GM19240 (cell line): ENCODE results near the gene GHRHR.

Source experiments
- DNase-seq: peaks from one replicate; pipeline ENCODE4 v3.0.0; 2011; ENCODE audit warnings: low spot score; ENCODE audit not compliant: insufficient read length

The GHRHR gene

DNA sequence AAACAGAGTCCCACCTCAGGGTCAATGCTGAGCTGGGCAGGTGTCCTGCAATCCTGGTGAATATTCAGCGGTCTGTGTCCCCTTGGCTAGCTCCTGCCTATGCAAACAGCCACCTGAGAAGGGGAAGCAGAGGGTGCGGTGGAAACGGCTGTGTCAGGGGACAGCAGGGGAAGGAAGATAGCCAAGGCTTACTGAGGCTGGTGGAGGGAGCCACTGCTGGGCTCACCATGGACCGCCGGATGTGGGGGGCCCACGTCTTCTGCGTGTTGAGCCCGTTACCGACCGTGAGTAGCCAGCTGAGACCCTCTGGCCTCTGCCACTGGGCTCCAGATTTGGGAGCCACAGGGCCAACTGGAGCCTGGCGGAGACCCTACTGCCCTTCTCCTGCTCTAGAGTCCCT lies at the start of gene GHRHR:
Gene GHRHR (plus strand): TSS at position 112 of the 400 bp plus-strand sequence. CDS start 116 bp downstream, at position 228.
- no peak for DNase-seq

- no peak for DNase-seq
Observed at GRCh38 chr7:30914596-30914995, 49.2 kb upstream of the GHRHR start.

DNA sequence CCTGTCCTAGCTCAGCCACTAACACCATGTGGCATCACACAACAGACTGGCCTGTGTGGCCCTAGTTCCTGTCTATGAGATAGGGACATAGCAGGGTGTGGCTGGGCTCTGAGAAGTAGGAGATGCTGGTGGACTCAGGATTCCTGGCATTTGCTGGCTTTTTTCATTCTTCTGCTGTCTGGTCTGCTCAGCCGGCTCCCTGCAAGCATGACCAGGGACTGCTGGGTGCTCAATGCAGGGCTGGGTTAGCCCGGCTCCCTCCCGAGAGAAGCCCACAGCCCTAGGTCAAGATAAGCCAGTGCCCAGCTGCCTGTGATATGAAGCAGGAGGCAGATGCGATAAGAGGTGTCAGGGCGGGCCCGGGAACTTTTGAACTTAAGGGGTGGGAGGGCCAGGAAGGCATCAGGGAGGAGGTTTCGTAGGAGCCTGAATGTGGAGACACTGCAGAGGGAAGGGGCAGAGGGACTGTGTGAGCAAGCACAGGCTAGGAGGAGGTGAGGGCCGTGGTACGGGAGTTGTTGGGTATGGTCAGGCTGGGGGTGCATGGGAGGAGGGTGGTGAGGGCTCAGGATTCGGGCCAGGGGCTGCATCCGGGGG lies 48.6 kb upstream of the GHRHR start:
- no peak for DNase-seq

DNA sequence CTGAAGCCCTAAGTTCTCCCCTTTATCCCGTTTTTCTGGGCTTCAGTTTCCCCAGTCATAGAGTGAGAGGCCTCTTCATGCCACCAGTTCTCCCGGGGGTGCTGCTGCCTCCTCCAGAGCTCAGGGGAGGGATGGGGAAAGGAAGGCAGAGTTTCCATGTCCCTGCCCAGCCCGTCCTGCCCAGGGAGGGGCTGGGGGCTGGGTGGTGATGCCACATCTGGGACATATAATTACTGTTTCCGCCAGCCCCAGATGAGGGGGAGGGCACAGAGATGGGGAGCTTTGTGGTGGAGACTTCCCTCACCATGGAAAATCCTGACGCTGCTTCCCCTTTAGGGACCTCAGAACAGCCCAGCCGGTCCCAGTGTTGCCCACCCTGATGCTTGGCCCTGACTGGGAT lies 48.0 kb upstream of the GHRHR start:
- DNase-seq: no peak

- DNase-seq: no peak
Observed at GRCh38 chr7:30916255-30916654, 47.5 kb upstream of the GHRHR start.

- no peak for DNase-seq
Observed at GRCh38 chr7:30916767-30917166, 47.0 kb upstream of the GHRHR start.

DNA sequence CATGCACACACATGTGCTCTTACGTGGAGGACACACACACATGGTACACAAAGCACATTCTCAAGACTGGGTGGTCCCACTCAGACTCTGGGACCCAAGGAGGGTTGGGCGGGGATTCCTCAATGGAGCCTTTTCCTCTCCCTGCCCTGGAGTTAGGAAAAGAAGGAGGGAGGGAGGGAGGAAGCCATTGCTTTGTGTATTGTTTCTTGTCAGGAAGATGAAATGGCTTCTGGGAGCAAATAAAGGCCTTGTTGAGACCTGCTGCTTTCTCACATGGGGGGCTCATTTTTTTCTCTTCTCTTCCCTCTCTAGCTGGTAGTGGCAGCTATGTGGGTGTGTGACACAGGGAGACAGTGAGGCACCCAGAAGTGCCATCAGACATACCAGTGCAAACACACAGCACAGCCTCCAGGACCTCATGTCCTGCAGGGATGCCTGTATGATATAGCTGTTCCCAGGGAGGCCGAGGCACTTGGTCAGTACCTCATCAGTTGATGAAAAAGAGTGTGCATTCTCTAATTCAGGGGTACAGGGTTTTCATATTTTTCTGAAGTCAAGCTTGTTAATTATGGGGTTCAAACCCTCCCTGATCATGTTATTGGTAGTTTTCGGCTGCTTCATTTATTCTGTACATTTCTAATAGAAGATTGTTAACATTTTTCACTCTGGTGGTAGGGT lies 46.4 kb upstream of the GHRHR start:
- DNase-seq: no peak

GRCh38 chr7:30918676-30919075 lies 45.1 kb upstream of the GHRHR start:
- no peak for DNase-seq

DNA sequence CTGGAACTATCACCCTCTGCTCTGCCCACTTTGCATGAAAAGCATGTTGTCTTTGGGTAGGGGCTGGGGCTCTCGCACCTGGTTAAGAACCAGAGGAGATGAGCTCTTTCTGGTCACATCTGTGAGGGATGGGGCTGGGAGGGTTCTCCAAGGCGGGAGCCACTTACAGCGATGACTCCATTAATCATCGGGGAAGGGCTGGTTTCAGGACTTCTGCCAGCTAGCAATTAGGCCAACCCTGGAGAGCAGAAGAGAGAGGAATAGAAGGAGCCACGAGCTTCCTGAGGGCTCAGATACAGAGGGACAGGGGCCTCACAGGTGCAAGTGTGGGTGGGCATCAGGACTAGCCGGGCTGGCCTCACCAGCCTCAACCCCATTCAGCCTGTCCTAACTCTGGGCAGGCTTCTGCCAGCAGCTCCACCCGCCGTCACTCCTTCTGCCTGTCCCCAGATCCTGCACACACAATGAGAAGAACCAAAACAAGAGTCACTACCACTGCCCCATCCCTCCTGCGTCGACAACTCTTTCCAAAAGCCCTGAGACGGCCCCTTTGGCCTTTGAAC lies 43.7 kb upstream of the GHRHR start:
- DNase-seq: no peak

DNA sequence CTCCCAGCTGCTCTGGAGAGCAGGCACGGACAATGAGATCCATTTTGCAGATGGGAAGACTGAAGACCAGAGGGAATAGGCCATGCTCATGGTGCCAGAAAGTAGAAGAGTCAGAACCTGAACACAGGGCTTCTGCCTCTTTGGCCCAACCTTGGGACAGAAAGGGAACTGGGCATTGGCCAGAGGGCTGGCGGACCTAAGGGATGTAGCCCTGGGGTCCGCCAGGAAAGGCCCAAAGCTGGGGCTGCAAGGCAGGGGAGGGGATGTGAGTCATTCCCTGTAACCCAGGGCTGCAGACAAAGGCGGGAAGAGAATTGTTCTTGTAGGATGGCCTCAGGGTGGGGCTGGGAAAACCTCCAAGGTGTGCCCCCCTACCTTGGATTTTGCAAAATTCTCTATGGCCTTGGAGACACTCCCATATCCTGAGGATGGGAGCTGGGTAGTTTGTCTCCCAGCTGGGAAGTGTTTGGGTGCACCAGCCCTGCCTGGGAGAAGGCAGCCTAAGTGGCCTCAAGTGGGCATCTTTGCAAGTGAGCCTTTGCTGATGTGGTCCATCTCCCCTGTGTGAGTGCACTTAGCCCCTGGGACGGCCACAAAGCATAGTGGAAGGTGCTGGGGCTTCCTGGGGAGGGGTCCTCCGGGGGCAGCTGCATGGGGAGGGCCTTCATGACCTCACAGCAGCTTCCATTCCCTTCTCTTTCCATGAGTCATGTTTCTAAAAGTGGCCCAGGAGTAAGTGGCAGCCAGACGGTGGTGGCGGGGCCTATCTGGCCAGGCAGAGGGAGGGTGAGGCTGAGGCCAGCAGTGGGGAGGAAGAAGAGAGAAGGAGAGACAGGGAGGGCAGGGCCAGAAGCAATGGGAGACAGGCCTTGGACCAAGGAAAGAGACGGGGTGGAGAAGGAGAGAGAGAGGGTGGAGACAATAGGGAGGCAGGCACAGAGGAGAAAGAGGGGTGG lies 42.9 kb upstream of the GHRHR start:
- DNase-seq: no peak

DNA sequence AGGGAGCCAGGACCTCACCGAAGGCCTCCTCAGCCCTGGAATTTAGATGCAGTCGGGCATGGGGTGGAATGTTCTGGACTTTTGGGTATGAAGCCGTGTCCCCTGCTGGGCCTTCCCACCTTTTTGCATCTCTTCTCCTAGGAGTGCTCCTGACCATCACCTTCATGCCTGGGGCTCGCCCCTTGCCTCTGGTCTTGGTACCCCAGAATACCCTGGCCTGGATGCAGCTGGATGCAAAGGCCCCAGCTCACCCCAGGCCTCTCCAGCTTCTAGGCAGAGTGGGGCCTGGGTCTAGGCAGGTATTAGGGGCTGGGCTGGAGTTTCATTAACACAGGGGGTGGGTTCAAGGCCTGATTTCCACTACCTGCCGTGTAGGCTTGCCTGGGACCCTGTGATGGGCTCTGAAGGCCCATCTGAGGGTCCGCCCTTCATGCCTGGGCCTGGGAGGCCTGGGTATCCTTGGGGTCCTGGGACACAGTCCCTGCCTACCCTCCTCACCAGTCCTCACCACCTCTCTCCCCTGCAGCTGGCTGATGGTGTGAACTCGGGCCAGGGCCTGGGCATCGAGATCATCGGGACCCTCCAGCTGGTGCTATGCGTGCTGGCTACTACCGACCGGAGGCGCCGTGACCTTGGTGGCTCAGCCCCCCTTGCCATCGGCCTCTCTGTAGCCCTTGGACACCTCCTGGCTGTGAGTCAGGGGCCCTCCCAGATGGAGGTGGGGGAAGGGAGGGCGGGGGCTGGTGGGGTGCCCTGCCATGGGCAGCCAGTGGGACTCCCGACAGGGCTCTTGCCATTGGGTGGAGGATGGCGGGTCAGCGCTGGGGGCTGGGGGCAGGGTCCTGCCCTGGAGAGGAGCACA lies 42.0 kb upstream of the GHRHR start:
- no peak for DNase-seq

DNA sequence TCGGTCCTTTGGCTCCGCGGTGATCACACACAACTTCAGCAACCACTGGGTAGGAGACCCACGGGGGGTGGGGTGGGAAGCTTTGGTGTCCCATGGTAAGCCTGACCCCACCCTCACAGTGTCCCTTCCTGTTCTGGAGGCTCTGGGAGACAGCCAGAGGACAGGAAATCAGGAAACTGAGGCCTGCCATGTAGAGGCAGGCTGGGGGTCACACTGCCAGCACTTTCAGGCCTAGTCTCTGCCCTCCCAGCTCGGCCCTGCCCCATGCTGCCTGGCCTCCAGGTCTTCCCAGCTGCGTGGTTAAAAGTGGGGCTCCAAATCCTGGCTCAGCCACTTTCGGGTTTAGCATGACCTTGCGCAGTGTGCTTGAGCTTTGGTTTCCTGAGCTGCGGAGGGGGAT lies 41.2 kb upstream of the GHRHR start:
- no peak for DNase-seq

- no peak for DNase-seq
Observed at GRCh38 chr7:30923009-30923773, 40.6 kb upstream of the GHRHR start.

DNA sequence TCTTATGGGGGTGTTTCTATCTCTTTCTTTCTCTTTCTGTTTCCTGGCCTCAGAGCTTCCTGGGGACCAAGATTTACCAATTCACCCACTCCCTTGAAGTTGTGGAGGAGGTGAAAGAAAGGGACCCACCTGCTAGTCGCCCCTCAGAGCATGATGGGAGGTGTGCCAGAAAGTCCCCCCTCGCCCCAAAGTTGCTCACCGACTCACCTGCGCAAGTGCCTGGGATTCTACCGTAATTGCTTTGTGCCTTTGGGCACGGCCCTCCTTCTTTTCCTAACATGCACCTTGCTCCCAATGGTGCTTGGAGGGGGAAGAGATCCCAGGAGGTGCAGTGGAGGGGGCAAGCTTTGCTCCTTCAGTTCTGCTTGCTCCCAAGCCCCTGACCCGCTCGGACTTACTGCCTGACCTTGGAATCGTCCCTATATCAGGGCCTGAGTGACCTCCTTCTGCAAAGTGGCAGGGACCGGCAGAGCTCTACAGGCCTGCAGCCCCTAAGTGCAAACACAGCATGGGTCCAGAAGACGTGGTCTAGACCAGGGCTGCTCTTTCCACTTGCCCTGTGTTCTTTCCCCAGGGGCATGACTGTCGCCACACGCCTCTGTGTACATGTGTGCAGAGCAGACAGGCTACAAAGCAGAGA lies 39.9 kb upstream of the GHRHR start:
- DNase-seq: no peak

GRCh38 chr7:30924624-30925023 lies 39.1 kb upstream of the GHRHR start:
- no peak for DNase-seq

DNA sequence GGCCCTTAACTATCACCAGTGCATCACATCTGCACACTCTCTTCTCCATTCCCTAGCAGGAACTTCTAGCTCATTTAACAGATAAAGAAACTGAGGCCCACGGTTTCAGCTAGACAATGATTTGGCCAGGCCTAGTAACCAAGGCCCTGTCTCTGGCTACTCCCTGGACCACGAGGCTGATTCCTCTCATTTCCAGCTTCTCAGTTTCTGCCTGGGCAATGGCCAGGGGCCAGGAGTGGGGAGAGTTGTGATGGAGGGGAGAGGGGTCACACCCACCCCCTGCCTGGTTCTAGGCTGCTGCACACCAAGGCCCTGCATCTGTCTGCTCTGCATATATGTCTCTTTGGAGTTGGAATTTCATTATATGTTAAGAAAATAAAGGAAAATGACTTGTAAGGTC lies 38.6 kb upstream of the GHRHR start:
- no peak for DNase-seq

- DNase-seq: no peak
Observed at GRCh38 chr7:30925913-30926312, 37.8 kb upstream of the GHRHR start.

GRCh38 chr7:30926313-30926712 lies 37.4 kb upstream of the GHRHR start:
- no peak for DNase-seq

DNA sequence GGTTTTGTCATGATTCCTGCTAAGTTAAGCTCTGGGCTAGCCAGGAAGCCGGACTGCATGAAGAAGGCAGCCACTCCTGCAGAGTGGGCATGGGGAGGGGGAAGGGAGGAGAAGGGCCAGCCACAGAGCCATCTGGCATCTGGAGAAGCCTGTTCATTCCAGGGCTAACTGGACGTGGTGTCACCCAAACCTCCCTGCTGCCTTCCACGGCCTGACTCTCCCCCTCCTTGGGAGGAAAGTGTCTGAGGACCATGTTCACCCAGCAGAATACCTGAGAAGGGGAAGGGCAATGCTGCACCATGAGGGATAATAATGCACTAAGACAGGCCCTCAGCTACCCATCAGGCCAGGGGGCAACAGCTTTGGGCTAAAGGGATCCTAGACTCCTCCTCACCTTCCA lies 36.7 kb upstream of the GHRHR start:
- DNase-seq: no peak

DNA sequence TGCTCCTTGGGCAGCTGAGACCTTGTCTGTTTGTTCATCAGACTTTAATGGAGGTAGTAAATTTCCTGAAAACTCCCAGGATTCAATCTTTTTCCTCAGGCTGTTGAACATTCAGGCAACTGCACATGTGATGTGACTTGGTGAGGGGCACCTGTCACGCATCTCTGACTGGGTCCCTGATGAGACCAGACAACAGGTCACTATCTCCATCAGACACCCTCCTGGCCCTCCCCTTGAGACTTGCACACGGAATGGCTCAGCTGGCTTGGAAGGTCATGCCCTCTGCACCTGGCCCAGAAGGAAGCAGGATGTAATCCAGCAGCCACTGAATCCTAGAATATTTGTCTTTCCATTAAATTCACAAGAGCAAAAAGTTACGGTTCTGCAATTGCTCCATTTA lies 36.2 kb upstream of the GHRHR start:
- no peak for DNase-seq
